HCT116 (cell line): ENCODE data around the gene TRAK1. TPM values are rescaled to one million over a fixed set of nuclear protein-coding genes. Genes with fewer than 3 reads are reported as not detected.

Experiments used
- ATAC-seq: fragments of 200-7000 bp; cut with Tn5 transposase; 2 replicates; pipeline ENCODE4 v1.9.1; 2020; ENCODE audit warnings: mild to moderate bottlenecking, moderate library complexity
- BruUV-seq: library from RNA; stranded (reverse); fragments of 400-500 nt; replicated peaks from 2 replicates; lab custom pipeline; 2021; lab: Mats Ljungman, UMichigan
- CTCF ChIA-PET: fragments of 300-600 bp; sonication (Branson Sonifier 250); formaldehyde crosslinking; loops from one replicate; lab custom pipeline; 2021; ENCODE audit warnings: antibody characterized with exemption; lab: Charles Lee
- POLR2A ChIA-PET: fragments of 300-600, 350-600 bp; sonication (Branson Sonifier 250); formaldehyde crosslinking; loops from one replicate; lab custom pipeline; 2021; ENCODE audit warnings: antibody characterized with exemption; lab: Charles Lee
- RAD21 ChIA-PET, 2 experiments: fragments of 300-600 bp; sonication (Branson Sonifier 250); formaldehyde crosslinking; loops; one replicate each; lab custom pipeline; 2023; ENCODE audit warnings: low total read pairs in 2 of 2; ENCODE audit not compliant: uncharacterized antibody in 2 of 2, unreplicated experiment in 2 of 2, low non-redundant PET in 1 of 2; lab: Charles Lee
- DNase-seq: peaks from one replicate; pipeline ENCODE4 v3.0.0-alpha.2; 2010; ENCODE audit warnings: low read depth, low spot score
- H2AFZ ChIP-seq: fragments of 200-600 bp; shearing (Covaris generic), sonication (generic); 2 replicates; pipeline ENCODE4 v1.6.1; 2017; ENCODE audit warnings: low read depth, mixed run types, mixed read lengths, antibody characterized with exemption, low read length; ENCODE audit not compliant: poor library complexity, severe bottlenecking
- H3K27ac ChIP-seq: 2 replicates; pipeline ENCODE4 v1.5.1; 2012; ENCODE audit warnings: low read depth, low read length
- H3K27me3 ChIP-seq: fragments of 200-600 bp; sonication (generic); 2 replicates; pipeline ENCODE4 v1.6.1; 2016; ENCODE audit warnings: mixed run types, low read length, mixed read lengths; ENCODE audit not compliant: insufficient read depth
- H3K36me3 ChIP-seq, 2 experiments: fragments of 200-500 bp in 1 of 2; fragments of 200-600 bp in 1 of 2; sonication (Bioruptor generic) in 1 of 2; sonication (generic) in 1 of 2; 2 replicates each; pipeline versions ENCODE4 v1.5.1 to v1.6.1; 2014 to 2016; ENCODE audit warnings: low read length in 2 of 2, inconsistent platforms in 1 of 2, mixed read lengths in 1 of 2, mixed run types in 1 of 2; ENCODE audit not compliant: insufficient read depth in 2 of 2, control insufficient read depth in 1 of 2
- H3K4me1 ChIP-seq, 2 experiments: fragments of 200-600 bp in 1 of 2; sonication (generic) in 1 of 2; 2 replicates each; pipeline versions ENCODE4 v1.5.1 to v1.6.1; 2012 to 2017; ENCODE audit warnings: low read length in 2 of 2, inconsistent platforms in 1 of 2, mild to moderate bottlenecking in 1 of 2, mixed read lengths in 1 of 2, mixed run types in 1 of 2, moderate library complexity in 1 of 2; ENCODE audit not compliant: insufficient read depth in 2 of 2, control insufficient read depth in 1 of 2
- H3K4me2 ChIP-seq: fragments of 200-600 bp; sonication (generic); 2 replicates; pipeline ENCODE4 v1.6.1; 2017; ENCODE audit warnings: mixed run types, low read length, mixed read lengths
- H3K4me3 ChIP-seq, 2 experiments: fragments of 200-600 bp in 1 of 2; sonication (generic) in 1 of 2; replicated peaks in 1 of 2; 2 replicates each; pipeline ENCODE4 v1.5.1; 2011 to 2016; ENCODE audit warnings: low read length in 2 of 2, control low read depth in 1 of 2, low read depth in 1 of 2, mild to moderate bottlenecking in 1 of 2, mixed read lengths in 1 of 2, mixed run types in 1 of 2
- H3K79me2 ChIP-seq: fragments of 200-600 bp; sonication (generic); 2 replicates; pipeline ENCODE4 v1.6.1; 2017; ENCODE audit warnings: mild to moderate bottlenecking, mixed run types, low read length, moderate library complexity, mixed read lengths; ENCODE audit not compliant: insufficient read depth
- H3K9ac ChIP-seq: fragments of 200-600 bp; sonication (generic); 2 replicates; pipeline ENCODE4 v1.6.1; 2016; ENCODE audit warnings: low read length, mixed read lengths
- H3K9me2 ChIP-seq: fragments of 200-600 bp; sonication (generic), shearing (Covaris generic); 2 replicates; pipeline ENCODE4 v1.6.1; 2017; ENCODE audit warnings: mixed run types, mild to moderate bottlenecking, moderate library complexity; ENCODE audit not compliant: insufficient read depth
- H3K9me3 ChIP-seq, 2 experiments: fragments of 200-500 bp in 1 of 2; fragments of 200-600 bp in 1 of 2; sonication (Bioruptor generic) in 1 of 2; sonication (generic) in 1 of 2; 2 replicates each; pipeline ENCODE4 v1.6.1; 2014 to 2017; ENCODE audit warnings: low read length in 2 of 2, mixed read lengths in 2 of 2, inconsistent platforms in 1 of 2, low read depth in 1 of 2, mild to moderate bottlenecking in 1 of 2, mixed run types in 1 of 2, moderate library complexity in 1 of 2; ENCODE audit not compliant: control insufficient read depth in 1 of 2, insufficient read depth in 1 of 2
- H4K20me1 ChIP-seq: fragments of 200-600 bp; sonication (generic), shearing (Covaris generic); 2 replicates; pipeline ENCODE4 v1.6.1; 2017; ENCODE audit warnings: mixed run types, mild to moderate bottlenecking, moderate library complexity; ENCODE audit not compliant: insufficient read depth
- CBX3 ChIP-seq: IDR thresholded peaks from 2 replicates; pipeline ENCODE4 v1.6.1; 2012; ENCODE audit warnings: low read depth
- EGR1 ChIP-seq: IDR thresholded peaks from 2 replicates; pipeline ENCODE4 v1.6.1; 2012; ENCODE audit warnings: low read depth
- ELF1 ChIP-seq: IDR thresholded peaks from 2 replicates; pipeline ENCODE4 v1.6.1; 2012; ENCODE audit warnings: low read depth, borderline replicate concordance
- EZH2 ChIP-seq: fragments of 200-600 bp; sonication (generic); IDR thresholded peaks from 2 replicates; pipeline ENCODE4 v1.6.1; 2017; ENCODE audit warnings: antibody characterized with exemption, mixed run types
- FOSL1 ChIP-seq: IDR thresholded peaks from 2 replicates; pipeline ENCODE4 v1.6.1; 2012; ENCODE audit warnings: low read depth
- POLR2A ChIP-seq: IDR thresholded peaks from 2 replicates; pipeline ENCODE4 v1.7.0; 2011; ENCODE audit warnings: borderline replicate concordance; ENCODE audit not compliant: insufficient read depth, insufficient read length; ENCODE audit errors: extremely low read depth
- RAD21 ChIP-seq: IDR thresholded peaks from 2 replicates; pipeline ENCODE4 v1.6.1; 2012; ENCODE audit warnings: low read depth, mild to moderate bottlenecking
- SRF ChIP-seq: IDR thresholded peaks from 2 replicates; pipeline ENCODE4 v1.6.1; 2012; ENCODE audit warnings: low read depth
- TCF7L2 ChIP-seq: IDR thresholded peaks from 2 replicates; pipeline ENCODE4 v1.7.0; 2011; ENCODE audit warnings: borderline replicate concordance, inconsistent platforms; ENCODE audit not compliant: insufficient read depth, insufficient read length; ENCODE audit errors: extremely low read depth
- ZFX ChIP-seq: fragments of 450-650 bp; IDR thresholded peaks from 2 replicates; pipeline ENCODE4 v1.6.1; 2017
- ZNF274 ChIP-seq: fragments of 200-500 bp; sonication (Bioruptor generic); IDR thresholded peaks from 2 replicates; pipeline ENCODE4 v1.6.1; 2014; ENCODE audit warnings: mild to moderate bottlenecking, low read depth, low read length, inconsistent platforms
- intact Hi-C: fragments of 100-400 bp; cut with micrococcal nuclease; formaldehyde crosslinking; loops from 2 replicates; pipeline ENCODE4 v1.10.0; 2022
- total RNA-seq: library from RNA; stranded (reverse); gene quantifications from one replicate; pipeline ENCODE4 v1.2.1, GENCODE V29; 2021; ENCODE audit not compliant: unreplicated experiment
- TF ChIP-seq, protein P1 (sequence below): IDR thresholded peaks from 2 replicates; pipeline ENCODE4 v1.6.1; 2011; ENCODE audit warnings: mild to moderate bottlenecking, low read length, moderate library complexity; ENCODE audit not compliant: insufficient replicate concordance; ENCODE audit errors: extremely low read depth
- TF ChIP-seq, protein P2 (sequence below): IDR thresholded peaks from 2 replicates; pipeline ENCODE4 v1.6.1; 2012
- TF ChIP-seq, protein P3 (sequence below), 3 experiments: fragments of 200-600 bp in 1 of 3; sonication (generic) in 1 of 3; IDR thresholded peaks in 2 of 3; conservative IDR thresholded peaks in 1 of 3; 2 replicates each; pipeline ENCODE4 v1.5.1; 2012 to 2017; ENCODE audit warnings: low read depth in 2 of 3, low read length in 2 of 3, antibody characterized with exemption in 1 of 3, borderline replicate concordance in 1 of 3, control low read depth in 1 of 3, mild to moderate bottlenecking in 1 of 3, mixed read lengths in 1 of 3, mixed run types in 1 of 3, moderate library complexity in 1 of 3; ENCODE audit not compliant: insufficient read depth in 1 of 3

The TRAK1 gene
- total RNA-seq, 1 experiment from 2014 or later: 25.9 TPM

DNA sequence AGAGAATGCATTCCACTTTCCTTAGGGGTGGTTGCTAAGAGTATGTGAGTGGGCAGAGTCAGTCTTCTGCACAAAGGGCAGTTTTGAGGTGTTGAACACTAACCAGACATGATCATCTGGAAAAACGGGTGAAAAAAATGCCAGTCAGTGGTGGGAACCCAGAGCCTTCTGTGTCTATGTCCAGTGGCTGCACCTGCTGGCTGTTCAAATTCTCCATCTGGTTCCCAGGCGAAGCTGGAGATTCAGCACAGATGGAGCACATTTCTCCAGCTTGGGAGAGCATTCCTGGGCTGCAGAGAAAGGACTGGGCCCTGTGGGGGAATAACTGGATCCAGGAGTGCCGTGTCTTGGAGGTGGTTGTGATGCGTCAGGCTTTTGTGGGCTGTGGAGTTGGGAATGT lies 74.1 kb downstream of the TRAK1 start (continued):
- TF ChIP-seq, protein P1, sequence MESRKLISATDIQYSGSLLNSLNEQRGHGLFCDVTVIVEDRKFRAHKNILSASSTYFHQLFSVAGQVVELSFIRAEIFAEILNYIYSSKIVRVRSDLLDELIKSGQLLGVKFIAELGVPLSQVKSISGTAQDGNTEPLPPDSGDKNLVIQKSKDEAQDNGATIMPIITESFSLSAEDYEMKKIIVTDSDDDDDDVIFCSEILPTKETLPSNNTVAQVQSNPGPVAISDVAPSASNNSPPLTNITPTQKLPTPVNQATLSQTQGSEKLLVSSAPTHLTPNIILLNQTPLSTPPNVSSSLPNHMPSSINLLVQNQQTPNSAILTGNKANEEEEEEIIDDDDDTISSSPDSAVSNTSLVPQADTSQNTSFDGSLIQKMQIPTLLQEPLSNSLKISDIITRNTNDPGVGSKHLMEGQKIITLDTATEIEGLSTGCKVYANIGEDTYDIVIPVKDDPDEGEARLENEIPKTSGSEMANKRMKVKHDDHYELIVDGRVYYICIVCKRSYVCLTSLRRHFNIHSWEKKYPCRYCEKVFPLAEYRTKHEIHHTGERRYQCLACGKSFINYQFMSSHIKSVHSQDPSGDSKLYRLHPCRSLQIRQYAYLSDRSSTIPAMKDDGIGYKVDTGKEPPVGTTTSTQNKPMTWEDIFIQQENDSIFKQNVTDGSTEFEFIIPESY: no peak
- TF ChIP-seq POLR2A: no peak
- TF ChIP-seq SRF: no peak

DNA sequence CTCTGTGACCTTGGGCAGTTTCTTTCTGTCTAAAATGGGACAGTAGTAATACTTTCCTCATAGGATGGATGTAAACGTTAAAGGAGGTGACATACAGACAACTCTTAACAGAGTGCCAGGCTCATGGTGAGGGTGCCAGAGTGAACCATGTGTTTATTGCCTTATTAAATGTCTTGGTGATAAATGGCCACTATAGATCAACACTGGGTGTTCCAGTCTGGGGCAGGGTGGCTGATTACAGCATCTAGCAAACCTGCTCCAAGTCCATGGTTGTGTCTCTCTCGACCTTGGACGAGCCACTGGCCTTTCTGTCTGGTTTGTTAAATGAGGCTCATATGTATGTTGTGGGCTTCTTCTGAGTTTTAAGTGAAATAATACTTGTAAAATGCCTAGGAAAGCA lies 75.1 kb downstream of the TRAK1 start:
- ChIA-PET RAD21 (no interaction called here), POLR2A (no interaction called here), CTCF (no interaction called here)
- no peaks in the 10 kb centered on the region for H4K20me1 ChIP-seq
- no peak overlapping the region for H3K4me3 ChIP-seq
- peaks cover 14% of the 10 kb centered on the region for H3K79me2 ChIP-seq
- no peaks in the 10 kb centered on the region for H3K9me3 ChIP-seq
- H2AFZ ChIP-seq: no peak overlapping the region
- TF ChIP-seq POLR2A: no peak
- TF ChIP-seq CBX3: no peak
- TF ChIP-seq TCF7L2: no peak
- TF ChIP-seq, protein P2, sequence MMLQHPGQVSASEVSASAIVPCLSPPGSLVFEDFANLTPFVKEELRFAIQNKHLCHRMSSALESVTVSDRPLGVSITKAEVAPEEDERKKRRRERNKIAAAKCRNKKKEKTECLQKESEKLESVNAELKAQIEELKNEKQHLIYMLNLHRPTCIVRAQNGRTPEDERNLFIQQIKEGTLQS: no peak
- TF ChIP-seq ZNF274: no peak
- no peak for TF ChIP-seq FOSL1
- TF ChIP-seq, protein P1: no peak
- TF ChIP-seq EZH2: no peak
- TF ChIP-seq, protein P3, sequence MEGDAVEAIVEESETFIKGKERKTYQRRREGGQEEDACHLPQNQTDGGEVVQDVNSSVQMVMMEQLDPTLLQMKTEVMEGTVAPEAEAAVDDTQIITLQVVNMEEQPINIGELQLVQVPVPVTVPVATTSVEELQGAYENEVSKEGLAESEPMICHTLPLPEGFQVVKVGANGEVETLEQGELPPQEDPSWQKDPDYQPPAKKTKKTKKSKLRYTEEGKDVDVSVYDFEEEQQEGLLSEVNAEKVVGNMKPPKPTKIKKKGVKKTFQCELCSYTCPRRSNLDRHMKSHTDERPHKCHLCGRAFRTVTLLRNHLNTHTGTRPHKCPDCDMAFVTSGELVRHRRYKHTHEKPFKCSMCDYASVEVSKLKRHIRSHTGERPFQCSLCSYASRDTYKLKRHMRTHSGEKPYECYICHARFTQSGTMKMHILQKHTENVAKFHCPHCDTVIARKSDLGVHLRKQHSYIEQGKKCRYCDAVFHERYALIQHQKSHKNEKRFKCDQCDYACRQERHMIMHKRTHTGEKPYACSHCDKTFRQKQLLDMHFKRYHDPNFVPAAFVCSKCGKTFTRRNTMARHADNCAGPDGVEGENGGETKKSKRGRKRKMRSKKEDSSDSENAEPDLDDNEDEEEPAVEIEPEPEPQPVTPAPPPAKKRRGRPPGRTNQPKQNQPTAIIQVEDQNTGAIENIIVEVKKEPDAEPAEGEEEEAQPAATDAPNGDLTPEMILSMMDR (IDR thresholded peaks at IDR 0.05 in 2 of 3, conservative IDR thresholded peaks at IDR 0.05 in 1 of 3; ENCODE audit: borderline replicate concordance in 1 of 3, insufficient read depth in 1 of 3, low read depth in 2 of 3, low read length in 2 of 3): no peak
- no peak for TF ChIP-seq RAD21
- no peak for TF ChIP-seq EGR1
- TF ChIP-seq ZFX: no peak
- no peak for TF ChIP-seq ELF1
- H3K4me1 ChIP-seq: peaks cover 0 to under 1% of the 10 kb centered on the region in 2 experiments; a peak in 1 of 4 replicates
- DNase-seq (no peak), ATAC-seq (no peak)
- no peak overlapping the region for H3K4me2 ChIP-seq
- H3K27me3 ChIP-seq: no peaks in the 10 kb centered on the region
- BruUV-seq: no TSS peak
- intact Hi-C loops: no loop called here
- no peaks in the 10 kb centered on the region for H3K9me2 ChIP-seq
- no peak overlapping the region for H3K9ac ChIP-seq
- no peak overlapping the region for H3K27ac ChIP-seq
- no peaks in the 10 kb centered on the region for H3K36me3 ChIP-seq
